ENCODE results near the gene SUN1.

GRCh38 chr7:921071-921461, 88.8 kb downstream of the SUN1 start:
- TF ChIP-seq CTCF (IDR thresholded peaks at IDR 0.05; ENCODE audit: low read depth, low read length) = no peak
- no peak for TF ChIP-seq POLR2A (IDR thresholded peaks at IDR 0.05; ENCODE audit: extremely low read depth, insufficient read length)
- no peak for TF ChIP-seq MYC (IDR thresholded peaks at IDR 0.05; ENCODE audit: low read depth, low read length)

Measured in NB4 (cell line).